ENCODE measurements around the gene QRICH1. TPM values are rescaled to one million over a fixed set of nuclear protein-coding genes. Genes with fewer than 3 reads are reported as not detected.

QRICH1 gene
- total and polyA plus RNA-seq, 2 donors (not counting 3 experiments of a cell fraction or from before 2014, with no cell fraction given), result 89.7 to 116 TPM

- H3K79me2 ChIP-seq (ENCODE audit: control insufficient read depth, insufficient read depth, low read length), result peaks cover 46% of the 10 kb centered on the region
- FAIRE-seq, result no peak
Observed at GRCh38 chr3:49076116-49076515, 17.8 kb downstream of the QRICH1 start.

More at GRCh38 chr3:49076116-49076515, 17.8 kb downstream of the QRICH1 start:
- Histone ChIP-seq H3K27me3 (ENCODE audit: control insufficient read depth in 2 of 2, insufficient read depth in 2 of 2, low read length in 2 of 2) (no peaks in the 10 kb centered on the region), H3K4me2 (ENCODE audit: insufficient read depth, low read length) (no peak overlapping the region), H2AFZ (ENCODE audit: low read depth, low read length) (no peak overlapping the region), H3K9me3 (replicated peaks; ENCODE audit: control insufficient read depth, insufficient read depth, low read length) (no peaks in the 10 kb centered on the region), H3K36me3 (ENCODE audit: control insufficient read depth in 2 of 2, extremely low read depth in 1 of 2, insufficient read depth in 2 of 2, low read length in 2 of 2) (peaks cover 8 to 35% of the 10 kb centered on the region in 2 experiments), H3K27ac (ENCODE audit: insufficient read depth, low read depth, low read length) (no peak overlapping the region), H4K20me1 (replicated peaks; ENCODE audit: control insufficient read depth, extremely low read depth, insufficient read depth, low read length) (peaks cover 2% of the 10 kb centered on the region), H3K9me1 (replicated peaks; ENCODE audit: control insufficient read depth, extremely low read depth, insufficient read depth, low read length) (no peaks in the 10 kb centered on the region), H3K4me3 (replicated peaks in 1 of 3; ENCODE audit: insufficient read depth in 1 of 3, low read depth in 1 of 3, low read length in 3 of 3) (no peak overlapping the region), H3K9ac (replicated peaks; ENCODE audit: extremely low read depth, insufficient read depth, low read length) (no peak overlapping the region), H3K4me1 (ENCODE audit: control insufficient read depth, extremely low read depth, insufficient read depth, low read length) (no peaks in the 10 kb centered on the region)
- ChIA-PET CTCF (interaction anchor here (1.6 kb wide), 1 partner anchor 9 kb away, joined by 3 read pairs; no protein-coding TSS in a partner anchor), POLR2A (no interaction called here)
- dilution Hi-C loops (cut with MboI; ENCODE audit: extremely low pct_ligation_motif_present, low sequenced_read_pairs), result no loop called here
- intact Hi-C loops (cut with micrococcal nuclease), result loop anchor here (5.0 kb wide), 1 partner anchor 219 kb away; no protein-coding TSS in a partner anchor
- BruUV-seq (replicated peaks), result no TSS peak
- DNase-seq (ENCODE audit: low read depth, low spot score), result no peak
- TF ChIP-seq POLR2AphosphoS5 (IDR thresholded peaks at IDR 0.05; ENCODE audit: insufficient read depth, low read depth, low read length), result no peak
- TF ChIP-seq MYC (IDR thresholded peaks at IDR 0.05; ENCODE audit: low read depth, low read length), result no peak
- TF ChIP-seq, protein P1, sequence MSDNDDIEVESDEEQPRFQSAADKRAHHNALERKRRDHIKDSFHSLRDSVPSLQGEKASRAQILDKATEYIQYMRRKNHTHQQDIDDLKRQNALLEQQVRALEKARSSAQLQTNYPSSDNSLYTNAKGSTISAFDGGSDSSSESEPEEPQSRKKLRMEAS (IDR thresholded peaks at IDR 0.05; ENCODE audit: insufficient read depth, insufficient read length), result no peak
- no peak for TF ChIP-seq POLR2A (IDR thresholded peaks at IDR 0.05; ENCODE audit: low read depth, low read length)
- TF ChIP-seq GATA2 (IDR thresholded peaks at IDR 0.05; ENCODE audit: insufficient read depth, insufficient read length, low read depth, low read length), result no peak
- no peak for TF ChIP-seq EZH2 (IDR thresholded peaks at IDR 0.05; ENCODE audit: borderline replicate concordance, low read depth, low read length, severe bottlenecking)
- TF ChIP-seq FOS (IDR thresholded peaks at IDR 0.05; ENCODE audit: borderline replicate concordance, insufficient read depth, low read length), result no peak
- no peak for TF ChIP-seq JUN (IDR thresholded peaks at IDR 0.05; ENCODE audit: borderline replicate concordance, insufficient read depth, insufficient read length, low read depth)
- no peak for TF ChIP-seq CTCF (IDR thresholded peaks at IDR 0.05; ENCODE audit: extremely low read depth in 1 of 2, insufficient read depth in 1 of 2, low read depth in 1 of 2, low read length in 2 of 2)
